ENCODE measurements around the gene ENO2.
"Not testable (repeated sequence)": the region's sequence is repeated elsewhere in the genome, so short reads cannot be mapped to it uniquely, and the experiment has no call there.

ENO2 gene

DNA sequence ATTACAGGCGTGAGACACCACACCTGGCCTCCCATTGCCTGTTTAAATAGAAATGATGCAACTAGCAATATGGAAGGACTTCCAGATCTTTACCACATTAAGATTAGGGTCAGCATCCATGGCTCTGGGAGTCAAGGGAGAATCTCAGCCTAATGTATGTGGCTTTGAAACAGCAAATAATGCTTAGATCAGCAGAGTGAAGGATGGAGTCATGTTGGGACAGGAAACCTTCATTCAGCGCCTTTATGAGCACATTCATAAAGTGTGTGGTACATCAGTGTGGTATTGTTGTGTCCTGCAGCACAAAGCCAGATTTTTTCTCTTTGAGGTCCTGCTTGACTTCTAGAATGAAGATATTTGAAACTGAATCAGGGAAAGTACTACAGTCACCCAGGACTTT, 26.0 kb upstream of the ENO2 start:
- no peak overlapping the region for H3K27ac ChIP-seq
- no peaks in the 10 kb centered on the region for H3K36me3 ChIP-seq (ENCODE audit: insufficient read depth)
- TF ChIP-seq, protein P1, sequence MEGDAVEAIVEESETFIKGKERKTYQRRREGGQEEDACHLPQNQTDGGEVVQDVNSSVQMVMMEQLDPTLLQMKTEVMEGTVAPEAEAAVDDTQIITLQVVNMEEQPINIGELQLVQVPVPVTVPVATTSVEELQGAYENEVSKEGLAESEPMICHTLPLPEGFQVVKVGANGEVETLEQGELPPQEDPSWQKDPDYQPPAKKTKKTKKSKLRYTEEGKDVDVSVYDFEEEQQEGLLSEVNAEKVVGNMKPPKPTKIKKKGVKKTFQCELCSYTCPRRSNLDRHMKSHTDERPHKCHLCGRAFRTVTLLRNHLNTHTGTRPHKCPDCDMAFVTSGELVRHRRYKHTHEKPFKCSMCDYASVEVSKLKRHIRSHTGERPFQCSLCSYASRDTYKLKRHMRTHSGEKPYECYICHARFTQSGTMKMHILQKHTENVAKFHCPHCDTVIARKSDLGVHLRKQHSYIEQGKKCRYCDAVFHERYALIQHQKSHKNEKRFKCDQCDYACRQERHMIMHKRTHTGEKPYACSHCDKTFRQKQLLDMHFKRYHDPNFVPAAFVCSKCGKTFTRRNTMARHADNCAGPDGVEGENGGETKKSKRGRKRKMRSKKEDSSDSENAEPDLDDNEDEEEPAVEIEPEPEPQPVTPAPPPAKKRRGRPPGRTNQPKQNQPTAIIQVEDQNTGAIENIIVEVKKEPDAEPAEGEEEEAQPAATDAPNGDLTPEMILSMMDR (conservative IDR thresholded peaks at IDR 0.05; ENCODE audit: low read depth, low read length) = no peak
- no peaks in the 10 kb centered on the region for H3K79me2 ChIP-seq (ENCODE audit: insufficient read depth, low read depth)
- no peak overlapping the region for H3K4me2 ChIP-seq
- no peaks in the 10 kb centered on the region for H3K27me3 ChIP-seq (ENCODE audit: insufficient read depth, low read depth)
- H3K4me3 ChIP-seq (IDR thresholded peaks at IDR 0.05; ENCODE audit: insufficient read depth, low read depth, low read length) = no peak overlapping the region
- H3K9ac ChIP-seq = no peak overlapping the region
- no peak overlapping the region for H2AFZ ChIP-seq (ENCODE audit: low read depth)
- H3K4me1 ChIP-seq (ENCODE audit: low read depth, poor library complexity, severe bottlenecking) = peaks cover 38% of the 10 kb centered on the region
- H4K20me1 ChIP-seq (ENCODE audit: insufficient read depth) = no peaks in the 10 kb centered on the region

DNA sequence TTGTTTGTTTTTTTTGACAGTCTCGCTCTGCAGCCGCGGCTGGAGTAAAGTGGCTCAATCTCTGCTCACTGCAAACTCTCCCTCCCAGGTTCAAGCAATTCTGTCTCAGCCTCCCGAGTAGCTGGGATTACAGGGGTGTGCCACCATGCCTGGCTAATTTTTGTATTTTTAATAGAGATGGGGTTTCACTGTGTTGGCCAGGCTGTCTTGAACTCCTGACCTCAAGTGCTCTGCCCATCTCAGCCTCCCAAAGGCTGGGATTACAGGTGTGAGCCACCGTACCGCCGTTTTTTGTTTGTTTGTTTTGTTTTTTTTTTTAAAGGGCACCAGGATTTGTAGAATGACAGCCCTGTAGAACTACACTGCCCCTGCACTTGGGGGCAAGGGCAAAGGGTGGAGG, 25.6 kb upstream of the ENO2 start:
- H3K4me3 ChIP-seq (IDR thresholded peaks at IDR 0.05; ENCODE audit: insufficient read depth, low read depth, low read length); H3K79me2 ChIP-seq (ENCODE audit: insufficient read depth, low read depth); H3K27ac ChIP-seq; H4K20me1 ChIP-seq (ENCODE audit: insufficient read depth); H3K36me3 ChIP-seq (ENCODE audit: insufficient read depth); H2AFZ ChIP-seq (ENCODE audit: low read depth); H3K9ac ChIP-seq; H3K27me3 ChIP-seq (ENCODE audit: insufficient read depth, low read depth); H3K4me2 ChIP-seq: not testable (repeated sequence)
- H3K4me1 ChIP-seq (ENCODE audit: low read depth, poor library complexity, severe bottlenecking) = peaks cover 38% of the 10 kb centered on the region

DNA sequence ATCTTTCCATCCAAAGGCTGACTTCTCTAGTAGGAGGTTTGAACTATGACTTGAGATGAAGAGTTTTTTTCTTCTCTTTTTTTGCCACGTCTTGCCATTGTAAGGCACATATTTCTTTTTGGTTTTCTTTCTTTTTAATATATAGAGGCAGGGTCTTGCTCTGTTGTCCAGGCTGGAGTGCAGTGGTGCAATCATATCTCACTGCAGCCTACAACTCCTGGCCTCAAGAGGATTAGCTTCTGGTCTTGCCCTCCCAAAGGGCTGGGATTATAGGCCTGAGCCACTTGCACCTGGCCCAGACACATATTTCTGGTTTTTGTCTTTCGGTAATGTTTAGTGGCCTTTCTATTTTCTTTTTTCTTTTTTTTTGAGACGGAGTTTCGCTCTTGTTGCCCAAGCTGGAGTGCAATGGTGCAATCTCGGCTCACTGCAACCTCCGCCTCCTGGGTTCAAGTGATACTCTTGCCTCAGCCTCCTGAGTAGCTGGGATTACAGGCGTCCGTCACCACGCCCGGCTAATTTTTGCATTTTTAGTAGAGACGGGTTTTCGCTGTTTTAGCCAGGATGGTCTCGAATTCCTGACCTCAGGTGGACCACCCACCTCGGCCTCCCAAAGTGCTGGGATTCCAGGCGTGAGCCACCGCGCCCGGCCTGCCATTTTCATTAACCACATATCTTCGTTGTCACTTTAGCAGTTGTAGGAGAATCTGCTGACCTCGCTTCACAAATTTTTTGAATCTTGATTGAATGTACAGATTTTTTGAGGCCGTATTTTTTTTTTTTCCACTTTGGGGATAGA, 24.4 kb upstream of the ENO2 start:
- peak overlapping the region; percentile 68; the same call in 1 of the 2 replicates for H2AFZ ChIP-seq (ENCODE audit: low read depth)
- H3K4me2 ChIP-seq = peak overlapping the region; percentile 99

DNA sequence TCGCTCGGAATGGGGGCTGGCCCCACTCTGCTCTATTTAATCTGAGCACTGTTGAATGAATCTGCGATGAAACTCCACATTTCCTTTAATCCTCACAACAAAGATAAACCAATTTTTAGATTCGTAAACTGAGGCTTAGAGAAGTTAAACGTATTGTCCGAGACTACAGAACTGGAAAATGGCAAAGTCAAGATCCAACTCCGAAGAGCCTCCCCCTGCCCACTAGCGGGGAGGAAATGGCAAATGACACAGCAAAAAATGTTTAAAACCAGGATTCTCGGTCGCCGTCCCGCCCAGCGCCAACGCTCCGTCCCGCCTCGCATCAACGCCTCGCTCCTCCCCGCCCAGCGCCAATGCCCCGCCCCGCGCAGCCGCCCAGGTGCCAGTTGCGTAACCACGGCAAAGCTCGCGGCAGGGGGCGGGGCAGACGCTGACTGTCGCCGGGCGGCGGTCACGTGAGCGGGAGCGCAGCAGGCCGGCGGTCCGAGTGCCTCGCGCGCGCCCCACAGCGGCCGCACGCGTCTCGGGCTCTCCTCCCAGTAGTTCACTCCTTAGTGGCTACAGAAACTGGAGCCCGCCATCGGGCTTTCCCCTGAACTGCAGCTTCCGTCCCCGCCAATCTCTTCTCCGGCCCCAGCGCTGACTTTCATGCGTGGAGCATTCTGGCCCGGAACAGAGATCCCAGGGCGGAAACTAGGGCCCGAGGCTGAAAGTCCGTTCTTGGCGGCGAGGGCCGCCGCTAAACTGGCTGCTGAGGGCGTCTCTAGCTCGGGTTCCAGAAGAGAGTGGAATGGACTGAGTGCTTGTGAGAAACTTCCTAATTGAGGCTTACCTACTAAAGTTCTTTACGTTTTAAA, 23.4 kb upstream of the ENO2 start:
- H3K9ac ChIP-seq = peak overlapping the region; percentile 82
- H3K27me3 ChIP-seq (ENCODE audit: insufficient read depth, low read depth) = no peaks in the 10 kb centered on the region
- H3K4me2 ChIP-seq = peak overlapping the region; percentile 99
- no peaks in the 10 kb centered on the region for H3K36me3 ChIP-seq (ENCODE audit: insufficient read depth)
- H4K20me1 ChIP-seq (ENCODE audit: insufficient read depth) = no peaks in the 10 kb centered on the region
- peaks cover 38% of the 10 kb centered on the region for H3K4me1 ChIP-seq (ENCODE audit: low read depth, poor library complexity, severe bottlenecking)
- TF ChIP-seq, protein P1 (conservative IDR thresholded peaks at IDR 0.05; ENCODE audit: low read depth, low read length) = peak; percentile 31
- H3K4me3 ChIP-seq (IDR thresholded peaks at IDR 0.05; ENCODE audit: insufficient read depth, low read depth, low read length) = no peak overlapping the region
- no peaks in the 10 kb centered on the region for H3K79me2 ChIP-seq (ENCODE audit: insufficient read depth, low read depth)
- peak overlapping the region; percentile 97 for H3K27ac ChIP-seq
- peak overlapping the region; percentile 88 for H2AFZ ChIP-seq (ENCODE audit: low read depth)

More for the DNA sequence above, 24.4 kb upstream of the ENO2 start:
- not testable (repeated sequence) for H3K4me3 ChIP-seq (IDR thresholded peaks at IDR 0.05; ENCODE audit: insufficient read depth, low read depth, low read length); H3K27me3 ChIP-seq (ENCODE audit: insufficient read depth, low read depth); H3K79me2 ChIP-seq (ENCODE audit: insufficient read depth, low read depth); H4K20me1 ChIP-seq (ENCODE audit: insufficient read depth); H3K36me3 ChIP-seq (ENCODE audit: insufficient read depth)
- Histone ChIP-seq H3K27ac (peak overlapping the region; percentile 97), H3K9ac (peak overlapping the region; percentile 82), H3K4me1 (ENCODE audit: low read depth, poor library complexity, severe bottlenecking) (peaks cover 38% of the 10 kb centered on the region)

DNA sequence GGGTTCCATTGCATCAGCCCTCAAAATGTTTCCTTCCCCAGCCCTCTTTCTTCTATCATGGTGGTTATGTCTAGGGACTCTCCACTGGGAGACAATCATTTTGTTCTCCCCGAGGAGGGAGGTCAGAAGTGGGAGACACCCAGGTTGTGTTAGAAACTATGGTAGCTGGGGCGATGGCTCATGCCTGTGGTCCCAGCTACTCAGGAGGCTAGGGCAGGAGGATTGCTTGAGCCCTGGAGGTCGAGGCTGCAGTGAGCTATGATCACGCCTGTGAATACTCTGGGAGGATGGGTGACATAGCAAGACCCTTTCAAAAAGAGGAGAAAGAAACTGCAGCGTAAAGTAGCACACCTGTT, 22.8 kb upstream of the ENO2 start:
- Histone ChIP-seq H3K36me3 (ENCODE audit: insufficient read depth) (no peaks in the 10 kb centered on the region), H3K27me3 (ENCODE audit: insufficient read depth, low read depth) (no peaks in the 10 kb centered on the region), H3K4me3 (IDR thresholded peaks at IDR 0.05; ENCODE audit: insufficient read depth, low read depth, low read length) (no peak overlapping the region), H3K4me2 (peak overlapping the region; percentile 41), H3K79me2 (ENCODE audit: insufficient read depth, low read depth) (no peaks in the 10 kb centered on the region), H2AFZ (ENCODE audit: low read depth) (peak overlapping the region; percentile 88), H4K20me1 (ENCODE audit: insufficient read depth) (no peaks in the 10 kb centered on the region), H3K27ac (peak overlapping the region; percentile 97), H3K9ac (peak overlapping the region; percentile 74), H3K4me1 (ENCODE audit: low read depth, poor library complexity, severe bottlenecking) (peaks cover 38% of the 10 kb centered on the region)
- TF ChIP-seq, protein P1 (conservative IDR thresholded peaks at IDR 0.05; ENCODE audit: low read depth, low read length) = no peak

DNA sequence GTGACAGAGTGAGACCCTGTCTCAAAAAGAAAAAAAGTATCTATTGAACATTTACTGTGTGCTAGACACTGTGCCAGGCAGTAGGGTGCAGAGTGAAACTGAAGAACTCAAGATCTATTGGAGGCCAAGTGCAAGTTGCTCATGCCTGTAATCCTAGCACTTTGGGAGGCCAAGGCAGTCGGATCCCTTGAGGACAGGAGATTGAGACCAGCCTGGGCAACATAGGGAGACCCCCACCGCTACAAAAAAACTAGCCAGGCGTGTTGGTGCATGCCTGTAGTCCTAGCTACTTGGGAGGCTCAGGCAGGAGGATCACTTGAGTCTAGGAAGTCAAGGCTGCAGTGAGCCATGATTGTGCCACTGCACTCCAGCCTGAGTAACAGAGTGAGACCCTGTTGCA, 21.7 kb upstream of the ENO2 start:
- not testable (repeated sequence) for H3K4me2 ChIP-seq; H3K79me2 ChIP-seq (ENCODE audit: insufficient read depth, low read depth); H3K9ac ChIP-seq; H3K27ac ChIP-seq; H3K27me3 ChIP-seq (ENCODE audit: insufficient read depth, low read depth); H3K4me3 ChIP-seq (IDR thresholded peaks at IDR 0.05; ENCODE audit: insufficient read depth, low read depth, low read length); H4K20me1 ChIP-seq (ENCODE audit: insufficient read depth); H3K36me3 ChIP-seq (ENCODE audit: insufficient read depth); H2AFZ ChIP-seq (ENCODE audit: low read depth)
- H3K4me1 ChIP-seq (ENCODE audit: low read depth, poor library complexity, severe bottlenecking) = peaks cover 33% of the 10 kb centered on the region

Measured in KMS-11 (cell line).